Adrenal gland (tissue), 5 donors: ENCODE data around the gene SYNM.

Experiments used
- CTCF ChIP-seq, 6 experiments: fragments of 450-650 bp in 4 of 6; fragments of 200-600 bp in 2 of 6; sonication (generic) in 1 of 6; IDR thresholded peaks; 1 replicate in 5 of 6; 2 replicates in 1 of 6; pipeline versions ENCODE4 v1.5.1 to v1.8.0; 2016 to 2021; ENCODE audit warnings: antibody characterized with exemption in 6 of 6, mild to moderate bottlenecking in 2 of 6, moderate library complexity in 1 of 6
- POLR2A ChIP-seq, 2 donors: fragments of 450-650 bp; IDR thresholded peaks; one replicate each; pipeline ENCODE4 v1.6.1; 2017; ENCODE audit warnings: antibody characterized with exemption in 2 of 2, mild to moderate bottlenecking in 2 of 2, moderate library complexity in 1 of 2
- donor health status: DM: no; HTN: no; CAD: no.

DNA sequence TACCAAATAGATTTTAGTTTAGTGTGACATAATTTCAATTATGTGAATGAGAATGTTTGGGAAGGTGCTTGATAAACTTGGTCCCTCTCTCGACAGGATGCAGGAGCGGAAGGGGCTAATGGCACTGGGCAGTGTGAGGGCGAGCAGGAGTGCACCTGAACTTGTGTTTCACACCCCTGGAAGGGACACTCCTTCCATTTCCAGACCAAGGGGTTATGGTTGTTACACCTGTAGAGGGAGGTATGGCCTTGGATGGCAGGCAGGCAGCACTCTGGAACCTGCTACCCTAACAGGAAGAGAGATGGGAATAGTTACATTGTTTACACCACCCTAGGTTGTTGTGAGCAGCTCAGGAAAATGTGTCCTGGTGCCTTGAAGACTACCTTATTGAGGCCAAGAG, 22.1 kb downstream of the SYNM start:
- TF ChIP-seq POLR2A (IDR thresholded peaks at IDR 0.05) (no peak), CTCF (IDR thresholded peaks at IDR 0.05) (no peak)
